HepG2 (cell line): ENCODE measurements around the gene CREBZF. TPM values are rescaled to one million over a fixed set of nuclear protein-coding genes. Genes with fewer than 3 reads are reported as not detected.

Source experiments
- NCOA2 ChIP-seq: sonication (generic); formaldehyde crosslinking; IDR thresholded peaks from 2 replicates; pipeline ENCODE4 v1.8.0; 2022; ENCODE audit warnings: inconsistent platforms
- RBM39 ChIP-seq: fragments of 200-400 bp; formaldehyde crosslinking; IDR thresholded peaks from one replicate; pipeline ENCODE4 v1.6.1; 2018; ENCODE audit warnings: antibody characterized with exemption, mild to moderate bottlenecking, low read depth, low read length; ENCODE audit not compliant: poor library complexity, severe bottlenecking
- ZNF136 ChIP-seq: sonication (generic); formaldehyde crosslinking; IDR thresholded peaks from 2 replicates; pipeline ENCODE4 v1.8.1; 2022; ENCODE audit warnings: low read depth, mild to moderate bottlenecking, moderate library complexity, missing genetic modification reagents
- ZNF138 ChIP-seq: sonication (generic); formaldehyde crosslinking; IDR thresholded peaks from 2 replicates; pipeline ENCODE4 v1.5.0; 2020; ENCODE audit warnings: mild to moderate bottlenecking, low read depth, missing genetic modification reagents
- ZNF34 ChIP-seq: sonication (generic); formaldehyde crosslinking; IDR thresholded peaks from 2 replicates; pipeline ENCODE4 v1.4.0; 2020; ENCODE audit warnings: mild to moderate bottlenecking, missing genetic modification reagents, borderline replicate concordance
- ZNF558 ChIP-seq: sonication (generic); formaldehyde crosslinking; IDR thresholded peaks from 2 replicates; pipeline ENCODE4 v1.9.0; 2022; ENCODE audit warnings: mild to moderate bottlenecking, missing genetic modification reagents, borderline replicate concordance
- ZNF577 ChIP-seq: sonication (generic); formaldehyde crosslinking; IDR thresholded peaks from 2 replicates; pipeline ENCODE4 v1.4.0; 2020; ENCODE audit warnings: mild to moderate bottlenecking, low read depth, missing genetic modification reagents, borderline replicate concordance
- polyA plus RNA-seq, 8 experiments: library from polyadenylated mRNA; depleted of rRNA in 3 of 8; stranded (reverse) in 7 of 8; unstranded in 1 of 8; fragments of >200 nt; fragmentation: Illumina TruSeq in 4 of 8; extraction: Trizol in 4 of 8; gene quantifications; 2 replicates each; pipeline versions ENCODE4 v1.2.1 to v1.2.3, GENCODE V29; 2011 to 2016; ENCODE audit warnings: low read depth in 4 of 8, missing spikeins in 1 of 8, mixed read lengths in 1 of 8; ENCODE audit not compliant: insufficient read depth in 1 of 8
- total RNA-seq, 5 experiments: library from RNA; depleted of rRNA; stranded (reverse); fragments of >200 nt; fragmentation: Illumina TruSeq; extraction: Trizol; gene quantifications; 2 replicates each; pipeline ENCODE4 v1.2.3, GENCODE V29; 2016; ENCODE audit warnings: low read depth in 1 of 5
- TF ChIP-seq, protein P1 (sequence below): sonication (generic); formaldehyde crosslinking; IDR thresholded peaks from 2 replicates; pipeline ENCODE4 v1.4.0; 2020; ENCODE audit warnings: missing genetic modification reagents
- TF ChIP-seq, protein P2 (sequence below): sonication (generic); formaldehyde crosslinking; IDR thresholded peaks from 2 replicates; pipeline ENCODE4 v1.8.0; 2022; ENCODE audit warnings: mild to moderate bottlenecking, missing genetic modification reagents, moderate library complexity
- TF ChIP-seq, protein P3 (sequence below): conservative IDR thresholded peaks from 2 replicates; pipeline ENCODE4 v1.6.1; 2018; ENCODE audit warnings: missing genetic modification reagents

Gene CREBZF
- total and polyA plus RNA-seq, 2 of the 13 experiments (the other 11 are each of a cell fraction or from before 2014, with no cell fraction given): 30.6 to 43.1 TPM

DNA sequence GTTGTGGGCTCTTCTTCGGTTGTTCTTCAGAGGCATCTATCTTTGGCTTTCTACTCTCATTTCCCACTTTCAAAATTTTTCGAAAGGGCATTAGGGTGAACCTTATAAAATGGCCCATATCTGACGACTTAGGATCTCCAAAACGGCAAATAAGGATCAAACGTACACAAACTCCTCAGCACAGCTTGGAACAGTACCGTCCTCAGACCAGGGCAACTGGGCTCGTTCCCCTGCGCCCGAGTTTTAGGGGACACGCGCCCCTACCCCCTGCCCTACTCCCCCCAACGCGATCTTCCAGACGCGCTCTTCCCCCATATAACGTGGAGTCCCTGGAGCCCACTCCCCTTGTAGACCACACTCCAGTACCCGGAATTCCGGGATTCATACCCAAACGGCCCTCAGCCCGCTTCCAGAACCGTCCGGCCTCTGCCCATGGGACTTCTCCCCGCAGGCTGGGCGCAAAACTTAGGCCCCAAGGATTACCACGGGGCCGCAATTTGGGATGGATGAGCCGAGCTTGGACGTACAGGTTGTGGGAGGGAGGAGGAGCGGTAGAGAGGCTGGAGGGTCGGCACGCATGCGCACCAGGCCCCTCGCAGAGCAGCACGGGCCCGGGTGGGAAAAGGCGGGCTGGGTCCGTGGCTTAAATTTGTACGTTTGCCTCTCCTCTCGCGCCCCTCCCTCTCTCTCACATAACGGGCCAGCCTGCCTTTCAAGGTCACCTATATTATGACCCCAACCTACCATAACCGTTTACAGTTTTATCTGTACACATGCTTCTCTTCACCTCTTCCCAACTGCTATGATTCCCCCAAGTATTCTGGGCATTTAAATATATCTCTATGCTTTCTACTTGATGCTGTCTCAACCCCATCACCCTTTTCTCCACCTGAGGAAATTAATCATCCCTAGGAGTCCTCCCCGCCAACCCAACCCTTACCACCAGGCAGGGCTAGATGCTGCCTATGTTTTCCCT lies 17.7 kb upstream of the CREBZF start (continued):
- TF ChIP-seq, protein P1, sequence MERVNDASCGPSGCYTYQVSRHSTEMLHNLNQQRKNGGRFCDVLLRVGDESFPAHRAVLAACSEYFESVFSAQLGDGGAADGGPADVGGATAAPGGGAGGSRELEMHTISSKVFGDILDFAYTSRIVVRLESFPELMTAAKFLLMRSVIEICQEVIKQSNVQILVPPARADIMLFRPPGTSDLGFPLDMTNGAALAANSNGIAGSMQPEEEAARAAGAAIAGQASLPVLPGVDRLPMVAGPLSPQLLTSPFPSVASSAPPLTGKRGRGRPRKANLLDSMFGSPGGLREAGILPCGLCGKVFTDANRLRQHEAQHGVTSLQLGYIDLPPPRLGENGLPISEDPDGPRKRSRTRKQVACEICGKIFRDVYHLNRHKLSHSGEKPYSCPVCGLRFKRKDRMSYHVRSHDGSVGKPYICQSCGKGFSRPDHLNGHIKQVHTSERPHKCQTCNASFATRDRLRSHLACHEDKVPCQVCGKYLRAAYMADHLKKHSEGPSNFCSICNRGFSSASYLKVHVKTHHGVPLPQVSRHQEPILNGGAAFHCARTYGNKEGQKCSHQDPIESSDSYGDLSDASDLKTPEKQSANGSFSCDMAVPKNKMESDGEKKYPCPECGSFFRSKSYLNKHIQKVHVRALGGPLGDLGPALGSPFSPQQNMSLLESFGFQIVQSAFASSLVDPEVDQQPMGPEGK (CRISPR knock-in tag): no peak
- TF ChIP-seq ZNF138 (CRISPR knock-in tag) (no peak), ZNF558 (no peak), ZNF577 (CRISPR knock-in tag) (no peak), ZNF136 (no peak), NCOA2 (CRISPR knock-in tag) (no peak), ZNF34 (CRISPR knock-in tag) (no peak), RBM39 (peak; percentile 37)
- TF ChIP-seq, protein P2, sequence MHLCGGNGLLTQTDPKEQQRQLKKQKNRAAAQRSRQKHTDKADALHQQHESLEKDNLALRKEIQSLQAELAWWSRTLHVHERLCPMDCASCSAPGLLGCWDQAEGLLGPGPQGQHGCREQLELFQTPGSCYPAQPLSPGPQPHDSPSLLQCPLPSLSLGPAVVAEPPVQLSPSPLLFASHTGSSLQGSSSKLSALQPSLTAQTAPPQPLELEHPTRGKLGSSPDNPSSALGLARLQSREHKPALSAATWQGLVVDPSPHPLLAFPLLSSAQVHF: no peak
- TF ChIP-seq, protein P3, sequence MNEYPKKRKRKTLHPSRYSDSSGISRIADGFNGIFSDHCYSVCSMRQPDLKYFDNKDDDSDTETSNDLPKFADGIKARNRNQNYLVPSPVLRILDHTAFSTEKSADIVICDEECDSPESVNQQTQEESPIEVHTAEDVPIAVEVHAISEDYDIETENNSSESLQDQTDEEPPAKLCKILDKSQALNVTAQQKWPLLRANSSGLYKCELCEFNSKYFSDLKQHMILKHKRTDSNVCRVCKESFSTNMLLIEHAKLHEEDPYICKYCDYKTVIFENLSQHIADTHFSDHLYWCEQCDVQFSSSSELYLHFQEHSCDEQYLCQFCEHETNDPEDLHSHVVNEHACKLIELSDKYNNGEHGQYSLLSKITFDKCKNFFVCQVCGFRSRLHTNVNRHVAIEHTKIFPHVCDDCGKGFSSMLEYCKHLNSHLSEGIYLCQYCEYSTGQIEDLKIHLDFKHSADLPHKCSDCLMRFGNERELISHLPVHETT (CRISPR knock-in tag): no peak
